HG02885 (cell line): ENCODE measurements around the gene TMEM242.

ENCODE experiments used
- ATAC-seq: cut with Tn5 transposase; IDR thresholded peaks from one replicate; pipeline ENCODE4 v1.9.1; 2021; ENCODE audit warnings: mild to moderate bottlenecking; ENCODE audit not compliant: unreplicated experiment, poor library complexity

The TMEM242 gene

GRCh38 chr6:157272866-157273755, 50.2 kb downstream of the TMEM242 start:
- ATAC-seq, result no peak

- no peak for ATAC-seq
Observed at GRCh38 chr6:157272372-157272771, 50.9 kb downstream of the TMEM242 start.

DNA sequence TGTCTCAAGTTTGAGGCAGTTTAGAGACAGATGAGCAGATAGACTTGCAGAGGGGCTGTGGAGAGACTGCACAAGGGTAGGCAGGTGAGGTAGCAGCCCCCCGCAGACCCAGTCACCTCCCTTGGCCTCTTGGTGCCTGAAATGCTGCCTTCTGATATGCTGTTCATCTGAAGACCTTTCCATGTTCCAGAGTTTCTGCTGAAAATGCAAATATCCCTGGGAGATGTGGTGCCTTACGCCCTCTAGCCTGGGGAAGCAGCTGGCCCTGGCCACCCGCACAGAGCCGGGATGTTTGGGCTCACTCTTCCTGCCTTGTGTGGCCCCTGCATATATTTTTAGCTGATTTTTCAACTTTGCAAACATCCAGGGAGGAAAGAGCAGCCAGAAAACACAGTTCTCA, 51.4 kb downstream of the TMEM242 start:
- no peak for ATAC-seq

- ATAC-seq, result no peak
Observed at GRCh38 chr6:157271441-157271840, 51.9 kb downstream of the TMEM242 start.

GRCh38 chr6:157270916-157271315, 52.4 kb downstream of the TMEM242 start:
- ATAC-seq, result no peak

- ATAC-seq, result no peak
Observed at GRCh38 chr6:157270308-157270707, 53.0 kb downstream of the TMEM242 start.

DNA sequence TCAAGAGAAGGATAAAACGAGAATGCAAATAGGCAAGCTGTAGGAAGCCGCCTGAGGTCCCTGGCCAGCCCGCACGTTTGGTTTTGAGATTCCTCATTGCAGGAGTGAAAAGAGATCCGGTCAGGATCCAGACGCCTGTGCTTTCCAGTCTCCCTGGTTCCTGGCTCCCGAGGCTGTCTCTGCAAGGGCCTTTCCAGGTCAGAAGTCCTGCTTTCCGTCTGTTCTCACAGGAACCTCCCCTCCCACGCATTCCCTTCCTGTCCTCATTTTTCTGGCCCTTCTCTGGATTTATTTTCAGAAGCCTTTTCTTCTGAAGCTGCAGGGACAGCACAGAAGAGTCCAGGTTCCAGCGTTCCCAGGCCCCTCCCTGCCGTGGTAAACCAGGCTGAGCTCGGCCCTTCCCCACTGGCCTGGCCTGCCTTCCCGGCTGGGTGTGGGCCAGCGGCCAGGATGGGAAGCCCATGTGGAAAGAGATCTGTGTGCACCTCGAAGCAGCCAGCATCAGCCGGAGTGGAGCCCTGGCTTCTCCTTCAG, 54.0 kb downstream of the TMEM242 start:
- ATAC-seq, result no peak

GRCh38 chr6:157268835-157269234, 54.5 kb downstream of the TMEM242 start:
- no peak for ATAC-seq

GRCh38 chr6:157268396-157268795, 54.9 kb downstream of the TMEM242 start:
- ATAC-seq, result no peak

- ATAC-seq, result no peak
Observed at GRCh38 chr6:157267654-157268053, 55.7 kb downstream of the TMEM242 start.

GRCh38 chr6:157267109-157267611, 56.2 kb downstream of the TMEM242 start:
- ATAC-seq, result no peak

- ATAC-seq, result no peak
Observed at GRCh38 chr6:157266274-157267101, 56.8 kb downstream of the TMEM242 start.

GRCh38 chr6:157265635-157266034, 57.7 kb downstream of the TMEM242 start:
- ATAC-seq, result no peak

- no peak for ATAC-seq
Observed at GRCh38 chr6:157265186-157265585, 58.1 kb downstream of the TMEM242 start.

- no peak for ATAC-seq
Observed at GRCh38 chr6:157264701-157265100, 58.6 kb downstream of the TMEM242 start.

- ATAC-seq, result no peak
Observed at GRCh38 chr6:157263881-157264397, 59.4 kb downstream of the TMEM242 start.

DNA sequence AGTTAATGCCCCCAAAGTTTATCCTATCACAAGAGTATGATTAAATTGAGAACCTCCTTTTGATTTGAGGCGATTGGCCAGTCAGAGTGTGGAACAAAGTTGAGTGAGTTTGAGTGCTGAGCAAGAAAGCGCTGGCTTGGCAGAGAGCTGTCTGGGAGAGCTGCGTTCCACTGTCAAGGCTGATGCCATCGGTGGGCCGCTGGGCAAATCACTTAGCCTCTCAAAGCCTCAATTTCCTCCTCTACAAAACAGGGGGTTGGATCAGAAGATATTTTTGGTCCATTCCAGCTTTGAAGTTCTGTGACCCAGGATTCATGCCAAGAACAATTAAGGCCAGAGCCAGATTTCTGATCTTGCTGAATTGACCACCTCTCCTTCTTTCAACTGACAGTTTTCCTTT, 60.2 kb downstream of the TMEM242 start:
- no peak for ATAC-seq

DNA sequence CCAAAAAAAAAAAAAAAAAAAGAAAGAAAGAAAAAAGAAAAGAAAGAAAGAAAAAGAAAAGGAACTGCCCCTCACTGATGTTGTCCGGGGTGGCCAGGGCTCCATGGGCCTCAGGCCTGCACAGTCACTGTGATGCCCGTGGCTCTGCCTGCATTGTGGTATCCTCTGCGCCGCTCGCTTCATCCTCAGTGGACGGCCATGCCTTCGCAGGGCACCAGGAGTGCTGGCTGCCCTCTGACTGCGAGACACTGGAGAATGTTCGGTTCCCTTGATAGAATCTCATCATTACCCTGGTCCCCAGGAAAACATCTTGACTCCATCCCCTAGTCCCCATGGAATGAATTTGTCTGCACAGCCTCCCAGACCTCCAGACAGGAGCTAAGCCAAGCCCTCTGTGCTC, 61.7 kb downstream of the TMEM242 start:
- no peak for ATAC-seq

GRCh38 chr6:157260735-157261410, 62.4 kb downstream of the TMEM242 start:
- no peak for ATAC-seq

DNA sequence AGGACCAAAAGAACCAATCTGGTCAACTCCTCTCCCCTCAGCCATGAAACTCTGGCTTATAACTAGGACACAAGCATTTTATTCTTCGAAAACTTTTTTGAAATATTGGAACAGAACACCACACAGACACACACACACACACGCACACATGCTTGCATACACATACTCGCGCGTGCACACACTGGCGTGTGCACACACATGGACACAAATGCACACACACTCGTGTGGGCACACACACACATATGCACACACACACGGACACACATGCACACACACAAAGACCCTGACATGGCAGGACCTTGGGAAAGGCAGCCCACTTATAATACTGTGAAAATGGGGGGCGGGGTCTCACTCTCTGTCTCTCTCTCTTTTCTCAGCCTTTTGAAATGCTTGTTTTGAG, 63.9 kb downstream of the TMEM242 start:
- ATAC-seq, result no peak
